Dermis microvascular lymphatic vessel endothelial cell (primary cell): Measurements from ENCODE around the gene DNAH7. TPM values are rescaled to one million over a fixed set of nuclear protein-coding genes. Genes with fewer than 3 reads are reported as not detected.
"Not testable (repeated sequence)": the region's sequence is repeated elsewhere in the genome, so short reads cannot be mapped to it uniquely, and the experiment has no call there.

ENCODE experiments used
- DNase-seq, 2 donors: peaks; one replicate each; pipeline versions ENCODE4 v3.0.0 to v3.0.0-alpha.2; 2010; ENCODE audit warnings: low read depth in 2 of 2
- total RNA-seq: library from RNA; depleted of rRNA; stranded (reverse); fragments of >200 nt; gene quantifications from 2 replicates; pipeline ENCODE4 v1.2.1, GENCODE V29; 2014

DNAH7 gene
- total RNA-seq: under 0.01 TPM in 2 replicates

- peak; percentile 48 to 77 for DNase-seq
Measured at GRCh38 chr2:196068271-196069209, at the start of gene DNAH7. DNAH7 (minus strand) TSS chr2:196068837; CDS start chr2:196068711, 126 bp downstream.

GRCh38 chr2:196117214-196117705 is 48.6 kb upstream of the DNAH7 start:
- no peak for DNase-seq

DNA sequence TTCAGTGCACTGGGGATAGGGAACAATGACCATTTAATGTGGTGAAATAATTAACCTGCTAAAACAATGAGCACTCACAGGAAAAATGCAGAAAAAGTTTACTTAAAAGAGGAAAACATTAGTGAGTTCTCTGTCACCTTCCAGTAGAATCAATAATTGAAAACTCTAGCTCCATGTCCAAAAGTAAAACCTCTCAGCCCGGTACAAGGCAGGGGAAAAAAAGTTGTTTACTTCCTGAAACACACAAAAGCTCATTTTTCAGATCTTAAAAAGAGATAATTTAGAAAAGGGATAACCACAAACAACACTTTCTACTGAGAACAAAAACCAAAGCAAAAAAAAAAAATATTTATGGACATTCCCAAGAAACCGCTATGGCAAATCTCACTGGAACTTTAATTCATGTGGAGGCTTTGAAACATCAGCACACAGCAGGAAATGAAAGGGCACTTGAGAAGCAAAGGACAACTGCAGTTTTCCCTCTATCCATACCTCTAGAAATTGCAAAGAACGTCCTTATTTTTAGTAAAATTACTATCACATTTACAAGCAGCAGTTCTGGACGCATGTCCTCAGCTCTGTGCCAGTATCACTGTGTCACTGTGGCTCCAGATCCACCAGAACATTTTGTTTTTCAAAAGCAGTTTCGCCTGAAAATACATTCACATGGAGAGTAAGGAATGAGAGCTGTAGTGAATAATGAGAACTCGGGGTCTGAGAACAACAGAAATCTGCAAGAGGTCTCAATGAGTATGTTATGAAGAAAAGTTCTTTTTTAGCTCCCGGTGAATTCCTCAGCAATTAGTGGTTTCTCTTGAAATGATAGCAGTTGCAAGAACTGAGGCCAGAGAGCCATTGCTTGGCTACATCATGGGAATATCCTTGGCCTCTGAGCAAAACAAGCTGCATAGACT is 44.7 kb upstream of the DNAH7 start:
- DNase-seq: no peak

DNA sequence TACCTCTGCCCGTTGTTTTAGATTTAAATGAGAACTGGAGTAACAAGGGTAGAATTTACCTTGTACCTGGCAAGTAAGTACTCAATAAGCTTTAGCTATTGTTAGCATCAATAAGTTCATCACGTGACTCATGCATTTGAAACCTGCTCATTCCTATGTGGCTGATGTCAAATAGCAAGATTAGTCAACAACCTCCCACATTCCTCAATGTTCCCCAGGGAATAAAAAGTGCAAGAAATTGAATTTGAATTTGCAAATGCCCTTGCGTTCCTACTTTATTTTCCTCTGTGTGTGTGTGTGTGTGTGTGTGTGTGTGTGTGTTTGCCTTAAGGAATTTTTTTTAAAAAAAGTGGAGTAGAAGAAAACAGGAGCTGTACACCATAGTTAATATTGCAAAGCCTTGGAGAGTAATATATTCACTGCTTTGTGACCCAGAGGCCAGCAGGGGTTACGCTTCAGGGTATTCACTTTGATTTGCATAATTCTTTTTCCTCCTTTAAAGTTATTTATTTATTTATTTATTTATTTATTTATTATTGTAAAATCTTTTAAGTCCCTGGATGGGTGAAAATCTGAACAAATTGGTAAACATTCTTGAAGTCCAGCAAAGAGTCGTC is 43.9 kb upstream of the DNAH7 start:
- no peak for DNase-seq

DNA sequence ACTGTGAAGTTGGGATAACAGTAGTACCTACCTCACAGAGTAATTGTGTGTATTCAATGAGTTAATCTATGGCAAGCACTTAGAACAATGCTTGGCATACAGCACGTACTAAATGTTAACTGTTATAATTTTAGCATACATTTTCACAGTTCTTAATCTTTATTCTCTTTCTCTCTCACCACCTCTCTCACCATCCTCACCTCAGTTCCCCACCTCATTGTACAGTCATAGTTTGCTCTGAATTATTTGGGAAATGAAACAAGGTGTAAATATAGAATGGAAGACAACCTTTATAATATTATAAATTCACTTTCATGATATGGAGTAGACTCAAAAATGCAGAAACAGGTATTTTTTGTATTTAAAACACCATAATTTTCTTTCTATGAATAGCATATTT is 40.0 kb upstream of the DNAH7 start:
- no peak for DNase-seq

- DNase-seq: peak in 1 of 2 donors; percentile 32
Measured at GRCh38 chr2:196105951-196106350, 37.3 kb upstream of the DNAH7 start.

- no peak for DNase-seq
Measured at GRCh38 chr2:196104066-196104465, 35.4 kb upstream of the DNAH7 start.

DNA sequence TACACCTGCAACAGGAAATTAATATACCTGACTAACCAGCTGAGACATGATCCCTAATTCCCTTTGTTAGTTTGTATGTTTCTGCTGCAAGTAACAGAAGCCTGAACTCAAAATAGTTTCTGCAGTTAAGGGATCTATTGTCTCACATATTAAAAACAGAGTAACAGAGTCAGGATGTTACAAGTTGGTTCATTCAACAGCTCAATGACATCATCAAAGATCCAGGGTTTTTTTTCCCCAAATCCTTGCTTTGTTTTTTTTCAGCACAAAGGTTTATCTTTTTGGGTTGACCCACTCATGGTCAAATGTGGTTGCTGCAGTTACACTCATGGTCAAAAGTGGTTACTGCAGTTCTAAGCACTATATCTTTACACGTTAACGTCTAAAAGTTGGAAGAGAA is 35.0 kb upstream of the DNAH7 start:
- DNase-seq: no peak

GRCh38 chr2:196101325-196101991 is 32.8 kb upstream of the DNAH7 start:
- no peak for DNase-seq

GRCh38 chr2:196099916-196100315 is 31.3 kb upstream of the DNAH7 start:
- peak in 1 of 2 donors; percentile 30 for DNase-seq

DNA sequence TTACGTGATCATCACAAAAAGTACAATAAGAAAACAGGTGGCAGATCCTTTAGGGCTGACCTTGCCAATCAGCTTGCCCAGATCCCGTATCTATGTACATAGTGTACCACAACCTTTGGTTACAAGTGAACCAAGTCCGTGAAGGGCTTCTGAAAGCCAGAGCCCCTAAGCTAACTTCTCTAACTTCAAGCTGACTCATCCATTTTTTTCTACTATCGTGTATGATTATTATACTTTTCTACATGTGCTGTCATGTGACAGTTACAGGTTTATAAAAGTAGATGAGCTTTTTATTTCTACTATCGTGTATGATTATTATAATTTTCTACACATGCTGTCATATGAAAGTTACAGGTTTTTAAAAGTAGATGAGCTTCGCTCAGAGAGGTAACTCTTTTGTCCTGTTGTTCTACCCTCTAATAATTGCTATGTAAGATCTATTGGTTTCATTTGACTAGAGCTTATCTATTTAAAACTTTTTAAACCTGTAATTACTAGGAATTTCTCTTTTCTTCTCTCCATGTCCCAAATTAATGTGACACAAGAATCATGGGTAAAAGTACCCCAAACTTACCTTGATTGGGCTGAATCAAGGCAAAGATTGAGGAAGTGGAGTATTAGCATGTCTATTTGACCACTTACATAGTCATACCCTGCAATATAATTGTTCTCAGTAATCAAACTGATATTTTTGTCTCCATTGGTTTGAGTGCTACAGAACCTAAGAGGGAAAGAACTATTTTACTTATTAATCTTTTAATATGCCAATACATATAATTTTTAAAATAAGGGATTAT is 29.4 kb upstream of the DNAH7 start:
- no peak for DNase-seq

DNA sequence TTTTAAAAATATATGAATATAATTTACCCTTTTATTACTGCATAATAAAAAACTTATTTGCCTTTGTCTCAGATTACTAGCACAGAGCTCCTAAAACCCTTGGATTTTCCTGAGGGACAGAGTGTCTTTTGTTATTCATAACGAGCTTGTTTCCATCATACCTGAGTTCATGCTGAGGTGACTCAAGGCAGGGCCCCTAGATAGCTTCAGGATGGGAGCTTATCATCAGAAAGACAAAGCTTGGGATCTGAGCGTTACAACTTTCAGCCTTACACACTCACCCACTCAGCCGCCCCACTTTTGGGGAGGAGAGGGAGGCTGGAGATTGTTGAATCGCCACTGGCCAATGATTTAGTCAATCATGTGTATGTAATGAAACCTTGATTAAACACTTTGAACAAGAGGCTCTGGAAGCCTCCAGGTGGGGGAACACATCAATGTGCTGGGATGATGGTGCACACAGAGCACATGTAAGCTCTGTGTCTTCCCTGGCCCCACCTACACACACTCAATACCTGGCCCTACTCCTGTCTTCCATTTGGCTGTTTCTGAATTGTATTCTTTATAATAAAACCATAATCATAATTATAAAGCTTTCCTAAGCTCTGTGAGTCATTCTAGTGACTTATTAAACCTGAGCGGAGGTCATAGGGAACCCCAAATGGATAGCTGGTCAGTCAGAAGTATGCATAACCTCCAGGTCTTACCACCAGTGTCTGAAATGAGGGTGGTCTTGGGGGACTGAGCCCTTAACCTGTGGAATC is 28.5 kb upstream of the DNAH7 start:
- no peak for DNase-seq

GRCh38 chr2:196096264-196096663 is 27.6 kb upstream of the DNAH7 start:
- DNase-seq: no peak

DNA sequence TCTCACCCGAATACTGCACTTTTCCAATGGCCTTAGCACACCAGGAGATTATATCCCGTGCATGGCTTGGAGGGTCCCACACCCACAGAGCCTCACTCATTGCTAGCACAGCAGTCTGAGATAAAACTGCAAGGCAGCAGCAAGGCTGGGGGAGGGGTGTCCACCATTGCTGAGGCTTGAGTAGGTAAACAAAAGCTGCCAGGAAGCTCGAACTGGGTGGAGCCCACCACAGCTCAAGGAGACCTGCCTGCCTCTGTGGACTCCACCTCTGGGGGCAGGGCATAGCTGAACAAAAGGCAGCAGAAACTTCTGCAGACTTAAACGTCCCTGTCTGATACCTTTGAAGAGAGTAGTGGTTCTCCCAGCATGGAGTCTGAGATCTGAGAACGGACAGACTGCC is 20.8 kb upstream of the DNAH7 start:
- DNase-seq: not testable (repeated sequence)

DNA sequence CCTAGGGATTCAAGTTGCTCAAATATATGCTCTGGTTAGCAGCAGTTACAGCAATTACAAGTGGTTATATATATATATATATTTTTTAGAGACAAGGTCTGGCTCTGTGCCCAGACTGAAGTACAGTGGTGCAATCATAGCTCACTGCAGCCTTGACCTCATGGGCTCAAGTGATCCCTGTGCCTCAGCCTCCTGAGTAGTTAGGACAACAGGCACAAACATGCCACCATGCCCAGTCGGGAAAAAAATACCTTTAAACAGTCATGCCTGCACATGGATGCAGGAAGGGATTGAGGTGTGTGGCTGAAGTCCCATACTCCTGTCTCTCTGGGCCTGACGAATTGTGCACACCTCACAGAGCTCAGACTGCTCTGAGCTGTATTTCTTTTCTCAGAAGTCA is 19.6 kb upstream of the DNAH7 start:
- no peak for DNase-seq

DNA sequence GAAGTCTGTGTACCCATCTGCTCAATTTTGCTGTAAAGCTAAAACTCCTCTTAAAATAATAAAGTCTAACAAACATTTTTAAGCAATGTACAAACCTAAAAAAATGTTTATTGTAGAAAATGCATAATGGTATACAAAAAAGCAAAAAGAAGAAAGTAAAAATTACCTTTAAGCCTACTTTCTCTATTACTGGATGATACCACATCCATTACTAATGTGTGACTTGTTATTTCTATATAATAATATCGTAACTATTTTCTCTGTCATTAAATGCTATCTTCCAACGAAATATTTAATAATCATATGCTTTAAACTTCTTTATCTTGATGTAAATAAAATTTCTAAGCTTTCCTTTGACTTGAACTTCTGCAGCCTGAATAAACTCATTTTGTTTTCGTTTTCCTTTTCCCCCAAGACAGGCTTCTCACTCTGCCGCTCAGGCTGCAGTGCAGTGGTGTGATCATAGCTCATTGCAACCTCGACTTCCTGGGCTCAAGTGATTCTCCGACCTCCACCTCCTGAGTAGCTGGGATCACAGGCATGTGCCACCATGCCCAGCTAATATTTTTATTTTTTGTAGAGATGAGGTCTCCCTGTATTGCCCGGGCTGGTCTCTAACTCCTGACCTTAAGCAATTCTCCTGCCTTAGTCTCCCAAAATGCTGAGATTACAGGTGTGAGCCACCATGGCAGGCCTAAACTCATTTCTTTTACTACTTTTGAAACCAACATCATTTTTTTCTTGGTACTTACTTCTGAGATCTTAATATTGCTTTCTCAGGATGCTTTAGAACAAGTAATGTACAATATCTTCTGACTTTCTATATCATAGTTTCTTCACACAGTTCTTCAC is 18.1 kb upstream of the DNAH7 start:
- no peak for DNase-seq

DNA sequence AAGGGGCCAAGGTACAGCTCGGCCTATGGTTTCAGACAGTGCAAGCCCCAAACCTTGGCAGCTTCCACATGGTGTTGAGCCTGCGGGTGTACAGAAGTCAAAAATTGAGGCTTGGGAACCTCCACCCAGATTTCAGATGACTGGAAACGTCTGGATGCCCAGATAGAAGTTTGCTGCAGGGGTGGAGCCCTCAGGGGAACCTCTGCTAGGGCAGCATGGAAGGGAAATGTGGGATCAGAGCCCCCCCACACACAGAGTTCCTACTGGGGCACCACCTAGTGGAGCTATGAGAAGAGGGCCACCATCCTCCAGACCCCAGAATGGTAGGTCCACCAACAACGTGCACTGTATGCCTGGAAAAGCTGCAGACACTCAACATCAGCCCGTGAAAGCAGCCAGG is 15.0 kb upstream of the DNAH7 start:
- no peak for DNase-seq

DNA sequence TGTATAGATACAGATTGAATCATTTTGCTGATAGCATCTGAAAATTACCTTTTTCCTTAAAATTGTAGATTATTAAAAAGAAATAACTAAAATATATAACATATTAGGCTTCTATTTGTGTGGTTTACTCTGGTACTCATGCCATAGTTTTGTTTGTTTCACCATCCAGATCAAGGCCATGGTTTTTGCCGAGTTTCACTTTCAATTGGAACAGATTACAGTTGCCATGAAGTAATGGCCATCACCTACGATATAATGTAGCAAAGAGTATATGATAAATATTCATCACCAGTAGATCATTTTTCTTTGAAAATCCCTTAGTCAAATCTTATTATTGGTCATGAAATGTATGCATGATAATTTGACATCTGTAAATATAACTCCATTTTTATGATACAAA is 11.9 kb upstream of the DNAH7 start:
- no peak for DNase-seq

DNA sequence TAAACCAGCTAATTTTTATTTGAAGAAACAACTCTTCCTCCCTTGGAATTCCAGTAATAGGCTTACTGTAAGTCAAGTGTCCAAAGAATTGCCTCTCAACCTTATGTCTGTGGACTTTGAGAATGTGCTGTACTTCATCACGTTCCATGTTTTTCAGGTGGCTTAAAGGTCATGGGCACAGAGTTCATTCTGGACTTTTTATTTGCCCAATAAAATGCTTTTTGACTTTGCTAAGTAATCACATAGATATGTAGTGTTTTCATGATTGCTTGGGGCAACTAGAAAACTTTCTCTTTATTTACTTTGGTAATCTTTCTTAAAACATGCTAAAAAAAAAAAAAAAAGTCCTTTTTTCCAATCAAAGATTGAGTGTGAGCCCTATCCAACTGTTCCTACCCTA is 10.4 kb upstream of the DNAH7 start:
- DNase-seq: no peak
